Neural cell (in vitro differentiated cells): ENCODE measurements around the gene TCL1A.

Experiments used
- CTCF ChIP-seq: fragments of 450-650 bp; IDR thresholded peaks from 2 replicates; pipeline ENCODE4 v1.5.1; 2014; ENCODE audit warnings: antibody characterized with exemption, mild to moderate bottlenecking, moderate library complexity; ENCODE audit not compliant: poor library complexity, severe bottlenecking
- EP300 ChIP-seq: fragments of 450-650 bp; conservative IDR thresholded peaks from 2 replicates; pipeline ENCODE4 v1.6.1; 2014; ENCODE audit warnings: antibody characterized with exemption, mild to moderate bottlenecking, moderate library complexity; ENCODE audit not compliant: poor library complexity, severe bottlenecking
- MXI1 ChIP-seq: fragments of 450-650 bp; conservative IDR thresholded peaks from 2 replicates; pipeline ENCODE4 v1.6.1; 2014; ENCODE audit warnings: antibody characterized with exemption, mild to moderate bottlenecking; ENCODE audit not compliant: poor library complexity, severe bottlenecking
- POLR2AphosphoS5 ChIP-seq: IDR thresholded peaks from 2 replicates; pipeline ENCODE4 v1.6.1; 2012
- RAD21 ChIP-seq: fragments of 450-650 bp; conservative IDR thresholded peaks from 2 replicates; pipeline ENCODE4 v1.6.1; 2014; ENCODE audit warnings: antibody characterized with exemption, mild to moderate bottlenecking, moderate library complexity

- no peak for TF ChIP-seq MXI1
- TF ChIP-seq CTCF, result no peak
- no peak for TF ChIP-seq POLR2AphosphoS5
- TF ChIP-seq EP300, result no peak
- no peak for TF ChIP-seq RAD21
Measured at GRCh38 chr14:95741038-95741490, 27.1 kb upstream of the TCL1A start.
